Stomach (tissue), 4 donors: ENCODE results near the gene HUNK.

Source experiments
- POLR2AphosphoS5 ChIP-seq, 3 donors: sonication (generic); formaldehyde crosslinking; IDR thresholded peaks; one replicate each; pipeline ENCODE4 v1.6.1; 2016; ENCODE audit warnings: antibody characterized with exemption in 3 of 3
- TF ChIP-seq, protein P1 (sequence below), 7 experiments: fragments of 450-650 bp in 4 of 7; fragments of 200-600 bp in 3 of 7; sonication (generic) in 3 of 7; IDR thresholded peaks; one replicate each; pipeline ENCODE4 v1.5.1; 2016 to 2019; ENCODE audit warnings: antibody characterized with exemption in 7 of 7, control low read depth in 2 of 7, mild to moderate bottlenecking in 1 of 7

DNA sequence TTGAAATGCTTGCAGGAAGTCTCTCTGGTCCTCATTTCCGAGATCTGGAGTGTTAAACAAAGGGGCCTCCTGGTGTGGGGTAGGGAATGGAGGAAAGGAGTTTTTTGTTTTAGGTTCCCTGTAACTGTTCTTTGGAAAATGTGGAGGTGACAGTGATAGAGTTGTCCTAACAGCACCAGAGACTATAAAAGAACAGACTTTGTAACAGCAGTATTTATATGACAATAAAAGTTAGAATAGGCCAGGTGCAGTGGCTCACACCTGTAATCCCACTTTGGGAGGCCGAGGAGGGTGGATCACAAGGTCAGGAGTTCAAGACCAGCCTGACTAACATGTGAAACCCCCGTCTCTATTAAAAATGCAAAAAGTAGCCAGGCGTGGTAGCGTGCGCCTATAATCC lies 68.9 kb downstream of the HUNK start:
- TF ChIP-seq, protein P1, sequence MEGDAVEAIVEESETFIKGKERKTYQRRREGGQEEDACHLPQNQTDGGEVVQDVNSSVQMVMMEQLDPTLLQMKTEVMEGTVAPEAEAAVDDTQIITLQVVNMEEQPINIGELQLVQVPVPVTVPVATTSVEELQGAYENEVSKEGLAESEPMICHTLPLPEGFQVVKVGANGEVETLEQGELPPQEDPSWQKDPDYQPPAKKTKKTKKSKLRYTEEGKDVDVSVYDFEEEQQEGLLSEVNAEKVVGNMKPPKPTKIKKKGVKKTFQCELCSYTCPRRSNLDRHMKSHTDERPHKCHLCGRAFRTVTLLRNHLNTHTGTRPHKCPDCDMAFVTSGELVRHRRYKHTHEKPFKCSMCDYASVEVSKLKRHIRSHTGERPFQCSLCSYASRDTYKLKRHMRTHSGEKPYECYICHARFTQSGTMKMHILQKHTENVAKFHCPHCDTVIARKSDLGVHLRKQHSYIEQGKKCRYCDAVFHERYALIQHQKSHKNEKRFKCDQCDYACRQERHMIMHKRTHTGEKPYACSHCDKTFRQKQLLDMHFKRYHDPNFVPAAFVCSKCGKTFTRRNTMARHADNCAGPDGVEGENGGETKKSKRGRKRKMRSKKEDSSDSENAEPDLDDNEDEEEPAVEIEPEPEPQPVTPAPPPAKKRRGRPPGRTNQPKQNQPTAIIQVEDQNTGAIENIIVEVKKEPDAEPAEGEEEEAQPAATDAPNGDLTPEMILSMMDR (IDR thresholded peaks at IDR 0.05) = no peak
- no peak for TF ChIP-seq POLR2AphosphoS5 (IDR thresholded peaks at IDR 0.05)
